GM23248 (cell line): ENCODE data around the gene NUP160.

Source experiments
- EZH2 ChIP-seq: fragments of 200-600 bp; sonication (generic); IDR thresholded peaks from 2 replicates; pipeline ENCODE4 v1.6.1; 2018; ENCODE audit warnings: antibody characterized with exemption, mild to moderate bottlenecking; ENCODE audit not compliant: insufficient read depth, poor library complexity, severe bottlenecking
- EZH2phosphoT487 ChIP-seq: fragments of 200-600 bp; sonication (generic); IDR thresholded peaks from 2 replicates; pipeline ENCODE4 v1.6.1; 2018; ENCODE audit warnings: antibody characterized with exemption, moderate library complexity, mild to moderate bottlenecking, low read depth; ENCODE audit not compliant: insufficient read depth

GRCh38 chr11:47775240-47775869 is 72.8 kb downstream of the NUP160 start:
- TF ChIP-seq EZH2: no peak
- TF ChIP-seq EZH2phosphoT487: no peak
